Activated CD4-positive, CD25-positive, alpha-beta regulatory T cell (primary cell): ENCODE measurements around the gene ATAD5.
A peak's percentile ranks its signal among the peaks of the same experiment; 100 is the strongest.
"Not testable (repeated sequence)": the region's sequence is repeated elsewhere in the genome, so short reads cannot be mapped to it uniquely, and the experiment has no call there.

Experiments used
- DNase-seq, 4 experiments: peaks; one replicate each; lab custom pipeline; 2025; lab: John Stamatoyannopoulos, UW

The ATAD5 gene

DNA sequence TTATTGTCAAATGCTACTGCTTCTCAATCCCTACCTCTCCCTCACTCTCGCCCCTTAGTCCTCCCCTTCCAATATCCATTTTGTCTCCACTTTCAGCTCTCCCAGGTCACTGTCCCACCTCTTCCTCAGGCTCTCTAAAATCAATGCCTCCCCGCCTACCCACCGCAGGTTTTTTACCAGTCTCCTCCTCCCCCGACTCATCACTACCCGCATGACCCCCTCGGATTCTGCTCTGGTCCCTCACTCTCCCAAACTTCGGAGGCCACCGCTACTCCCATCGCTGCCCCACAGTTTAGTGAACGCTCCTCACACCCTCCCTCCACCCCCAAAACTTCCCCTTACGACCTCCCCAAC is 7.8 kb upstream of the ATAD5 start:
- no peak for DNase-seq

- peak; percentile 74 to 89 (median 83) for DNase-seq
Measured at GRCh38 chr17:30824356-30825145, 7.2 kb upstream of the ATAD5 start, which contains the start of gene CRLF3. Gene CRLF3 (minus strand): TSS chr17:30824692. CDS start chr17:30824651, 41 bp downstream.

- DNase-seq = no peak
Measured at GRCh38 chr17:30827082-30827481, 4.7 kb upstream of the ATAD5 start.

- DNase-seq = no peak
Measured at GRCh38 chr17:30829022-30829421, 2.7 kb upstream of the ATAD5 start.

DNA sequence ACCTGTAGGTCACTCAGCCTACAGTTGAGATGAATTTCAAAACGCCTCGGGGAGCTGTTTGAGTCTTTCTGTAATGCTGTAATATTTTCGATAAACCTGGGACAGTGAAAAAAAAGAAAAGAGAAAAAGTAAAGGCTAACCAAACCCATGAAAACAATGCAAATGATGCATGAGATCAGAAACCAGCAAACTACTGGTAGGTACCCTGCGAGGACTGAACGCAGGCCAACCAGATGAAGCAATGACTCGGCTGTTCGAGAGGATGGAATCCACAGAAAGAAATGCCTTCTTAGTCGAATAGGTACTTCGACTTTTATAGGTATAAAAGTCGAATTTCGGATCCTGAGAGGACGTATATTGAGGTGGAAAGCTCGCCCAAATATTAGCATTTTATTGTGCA is 509 bp upstream of the ATAD5 start:
- no peak for DNase-seq

- no peak for DNase-seq
Measured at GRCh38 chr17:30832438-30833124, 815 bp downstream of the ATAD5 start.

DNA sequence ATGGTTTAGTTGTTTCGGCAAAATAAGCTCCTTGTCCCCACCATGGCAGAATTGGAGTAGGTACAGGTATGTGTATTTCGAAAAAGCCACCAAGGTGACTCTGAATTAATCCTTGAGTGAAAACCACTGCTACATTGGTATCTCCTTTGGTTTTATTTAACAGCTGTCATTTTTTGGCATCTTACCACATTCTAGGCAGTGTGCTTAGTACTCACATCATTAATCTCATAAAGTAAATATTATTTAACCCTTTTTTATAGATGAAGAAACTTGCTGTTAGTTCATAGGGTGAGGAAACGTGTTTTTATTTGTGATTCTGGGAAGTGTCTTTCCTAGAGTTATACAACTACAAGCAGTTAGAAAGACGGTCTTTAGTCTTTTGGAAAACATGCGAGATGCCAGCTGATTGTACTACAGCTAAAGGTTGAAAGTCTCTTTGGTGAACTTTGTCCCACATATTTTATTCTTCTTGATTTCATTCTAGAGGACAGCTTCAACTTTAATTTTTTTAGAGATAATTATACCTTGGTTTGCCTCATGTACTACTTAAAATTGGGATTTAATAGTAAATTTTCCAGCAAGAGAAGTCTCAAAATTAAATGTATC is 6.5 kb downstream of the ATAD5 start:
- no peak for DNase-seq

DNA sequence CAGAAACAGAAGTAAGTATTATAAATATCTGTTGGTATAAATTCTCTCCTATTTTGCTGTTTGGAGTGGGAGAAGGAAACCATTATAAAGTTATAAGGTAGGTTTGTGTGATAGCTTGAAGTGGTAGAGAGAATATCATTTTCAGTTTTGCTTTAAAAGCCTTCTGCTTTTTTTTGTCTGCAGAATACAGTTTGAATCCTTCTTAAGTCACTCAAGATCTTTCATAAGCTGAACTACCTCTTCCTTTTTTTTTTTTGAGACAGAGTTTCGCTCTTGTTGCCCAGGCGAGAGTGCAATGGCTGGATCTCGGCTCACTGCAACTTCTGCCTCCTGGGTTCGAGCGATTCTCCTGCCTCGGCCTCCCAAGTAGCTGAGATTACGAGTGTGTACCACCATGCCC is 9.0 kb downstream of the ATAD5 start:
- no peak for DNase-seq

DNA sequence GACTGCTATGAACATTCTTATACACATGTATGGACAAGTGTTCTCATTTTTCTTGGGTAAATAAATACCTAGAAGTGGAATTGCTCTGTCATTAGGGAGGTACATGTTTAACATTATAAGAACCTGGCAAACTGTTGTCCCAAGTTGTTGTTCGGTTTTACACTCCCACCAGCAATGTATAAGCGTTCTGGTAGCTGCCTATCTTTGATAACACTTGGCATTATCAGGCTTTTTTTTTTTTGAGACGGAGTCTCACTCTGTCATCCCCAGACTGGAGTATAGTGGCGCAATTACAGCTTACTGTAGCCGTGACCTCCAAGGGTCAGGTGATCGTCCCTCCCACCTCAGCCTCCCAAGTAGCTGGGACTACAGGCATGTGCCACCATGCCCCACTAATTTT is 16.3 kb downstream of the ATAD5 start:
- DNase-seq = no peak

GRCh38 chr17:30854146-30854545 is 22.4 kb downstream of the ATAD5 start:
- DNase-seq = no peak

DNA sequence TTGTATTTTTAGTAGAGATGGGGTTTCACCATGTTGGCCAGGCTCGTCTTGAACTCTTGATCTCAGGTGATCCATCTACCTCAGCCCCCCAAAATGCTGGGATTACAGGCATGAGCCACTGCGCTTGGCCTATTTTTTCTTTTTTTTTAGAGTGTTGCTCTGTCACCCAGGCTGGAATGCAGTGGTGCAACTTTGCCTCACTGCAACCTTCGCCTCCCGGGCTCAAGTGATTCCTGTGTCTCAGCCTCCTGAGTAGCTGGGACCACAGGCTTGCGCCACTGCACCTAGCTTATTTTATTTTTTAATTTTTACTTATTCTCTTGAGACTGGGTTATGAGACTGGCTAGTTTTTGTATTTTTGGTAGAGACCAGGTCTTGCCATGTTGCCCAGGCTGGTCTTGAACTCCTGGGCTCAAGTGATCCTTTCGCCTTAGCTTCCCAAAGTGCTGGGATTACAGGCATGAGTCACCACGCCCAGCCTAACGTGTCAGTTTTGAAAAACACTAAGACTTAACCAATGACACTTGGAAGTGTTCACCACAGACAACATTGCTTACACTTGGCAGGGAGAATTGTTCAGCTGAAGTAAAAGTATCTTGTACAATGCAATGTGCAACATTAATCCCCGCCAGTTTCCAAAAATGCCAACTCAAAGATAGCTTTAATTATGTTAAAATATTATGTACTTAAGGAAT is 26.9 kb downstream of the ATAD5 start:
- no peak for DNase-seq

GRCh38 chr17:30864636-30865035 is 32.9 kb downstream of the ATAD5 start:
- no peak for DNase-seq

DNA sequence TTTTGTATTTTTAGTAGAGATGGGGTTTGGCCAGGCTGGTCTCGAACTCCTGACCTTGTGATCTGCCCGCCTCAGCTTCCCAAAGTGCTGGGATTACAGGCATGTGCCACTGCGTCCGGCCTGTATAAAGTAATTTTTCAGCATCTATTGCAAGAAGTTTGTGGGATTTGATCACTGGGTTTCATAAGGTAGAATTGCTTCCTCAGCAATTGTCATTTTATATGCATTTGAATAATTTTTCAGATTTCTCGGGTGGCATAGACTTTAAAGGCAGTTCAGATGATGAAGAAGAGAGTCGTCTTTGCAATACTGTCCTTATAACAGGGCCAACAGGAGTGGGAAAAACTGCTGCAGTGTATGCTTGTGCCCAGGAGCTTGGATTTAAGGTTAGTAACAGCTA is 37.2 kb downstream of the ATAD5 start:
- no peak for DNase-seq

GRCh38 chr17:30886187-30886586 is 54.4 kb downstream of the ATAD5 start:
- no peak for DNase-seq

DNA sequence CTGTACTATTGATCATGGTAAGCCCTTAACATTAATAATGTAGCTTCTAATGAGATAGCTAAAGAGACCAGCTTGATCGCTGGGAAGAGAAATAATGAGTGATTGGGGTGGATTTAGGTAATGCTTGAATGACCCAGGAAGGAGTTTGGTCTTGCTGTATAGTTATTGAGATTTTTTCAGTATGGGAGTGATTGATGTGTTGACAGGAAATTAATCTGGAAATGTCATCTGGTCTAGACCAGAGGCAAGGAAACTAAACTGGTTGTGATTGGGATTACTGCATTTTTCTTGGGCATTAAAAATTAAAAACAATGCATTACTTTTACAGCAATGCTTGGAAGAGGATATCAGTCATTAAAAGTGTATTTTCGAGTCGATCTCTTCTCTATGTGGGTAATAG is 62.5 kb downstream of the ATAD5 start:
- no peak for DNase-seq

- DNase-seq = no peak
Measured at GRCh38 chr17:30897311-30897710, 65.5 kb downstream of the ATAD5 start.

GRCh38 chr17:30905742-30906100 is 74.0 kb downstream of the ATAD5 start:
- DNase-seq = no peak

- peak; percentile 66 to 80 (median 75) for DNase-seq
Measured at GRCh38 chr17:30906101-30906911, 74.5 kb downstream of the ATAD5 start, which contains the start of gene TEFM. Gene TEFM (minus strand): TSS chr17:30906238. CDS start chr17:30906198, 40 bp downstream.

GRCh38 chr17:30908717-30909420 is 77.1 kb downstream of the ATAD5 start:
- DNase-seq = no peak

- not testable (repeated sequence) for DNase-seq
Measured at GRCh38 chr17:30910151-30910550, 78.4 kb downstream of the ATAD5 start.

DNA sequence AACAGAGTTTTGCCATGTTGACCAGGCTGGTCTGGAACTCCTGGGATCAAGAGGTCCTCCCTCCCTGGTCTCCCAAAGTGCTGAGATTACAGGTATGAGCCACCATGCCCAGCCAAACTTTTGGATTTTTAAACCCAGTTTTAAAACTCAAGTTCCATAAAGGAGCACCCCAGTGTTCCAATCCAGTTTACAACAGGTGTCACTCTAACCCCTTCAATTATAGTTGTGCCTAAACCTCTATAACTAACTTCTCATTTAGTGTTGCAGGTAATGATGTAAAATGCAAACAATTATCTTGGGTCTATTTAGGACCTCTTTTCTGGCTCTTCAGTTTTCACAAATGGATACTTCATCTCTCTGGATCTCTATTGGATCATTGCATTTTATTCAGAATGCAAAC is 82.2 kb downstream of the ATAD5 start:
- no peak for DNase-seq
